H1 (cell line): ENCODE measurements around the gene UBR3.

Experiments used
- CTCF ChIP-seq, 3 experiments: IDR thresholded peaks; 1 replicate in 2 of 3; 2 replicates in 1 of 3; pipeline versions ENCODE4 v1.5.1 to v1.6.1; 2011; ENCODE audit warnings: low read length in 3 of 3, mild to moderate bottlenecking in 3 of 3, inconsistent platforms in 2 of 3, low read depth in 1 of 3, moderate library complexity in 1 of 3; ENCODE audit not compliant: insufficient read depth in 1 of 3; ENCODE audit errors: control extremely low read depth in 1 of 3
- HDAC2 ChIP-seq, 2 experiments: fragments of 300-600 bp in 1 of 2; sonication (generic) in 1 of 2; IDR thresholded peaks; 2 replicates each; pipeline ENCODE4 v1.6.1; 2011 to 2012; ENCODE audit warnings: low read depth in 2 of 2, low read length in 2 of 2, mild to moderate bottlenecking in 2 of 2, moderate library complexity in 2 of 2, borderline replicate concordance in 1 of 2, inconsistent platforms in 1 of 2
- MAX ChIP-seq: IDR thresholded peaks from 2 replicates; pipeline ENCODE4 v1.6.1; 2012; ENCODE audit warnings: inconsistent platforms
- POLR2A ChIP-seq, 2 experiments: IDR thresholded peaks; 1 replicate in 1 of 2; 2 replicates in 1 of 2; pipeline ENCODE4 v1.6.1; 2011; ENCODE audit warnings: low read depth in 2 of 2, low read length in 2 of 2, mild to moderate bottlenecking in 2 of 2; ENCODE audit errors: control extremely low read depth in 1 of 2

- TF ChIP-seq CTCF (IDR thresholded peaks at IDR 0.05; ENCODE audit: control extremely low read depth in 1 of 3, insufficient read depth in 1 of 3, low read depth in 1 of 3, low read length in 3 of 3) (no peak), MAX (no peak), HDAC2 (IDR thresholded peaks at IDR 0.05; ENCODE audit: borderline replicate concordance in 1 of 2, low read depth in 2 of 2, low read length in 2 of 2) (no peak), POLR2A (IDR thresholded peaks at IDR 0.05; ENCODE audit: control extremely low read depth in 1 of 2, low read depth in 2 of 2, low read length in 2 of 2) (no peak)
These were observed 139.2 kb downstream of the UBR3 start for GRCh38 chr2:169966454-169966853.
